Body of pancreas (tissue), 4 donors: ENCODE results near the gene UST.

Experiments
- POLR2A ChIP-seq, 3 donors: fragments of 450-650 bp; IDR thresholded peaks; one replicate each; pipeline ENCODE4 v1.6.1; 2016; ENCODE audit warnings: antibody characterized with exemption in 3 of 3, mild to moderate bottlenecking in 2 of 3
- TF ChIP-seq, protein P1 (sequence below), 7 experiments: fragments of 450-650 bp in 4 of 7; fragments of 200-600 bp in 3 of 7; sonication (generic) in 3 of 7; IDR thresholded peaks; one replicate each; pipeline ENCODE4 v1.5.1; 2016 to 2019; ENCODE audit warnings: antibody characterized with exemption in 7 of 7

- TF ChIP-seq, protein P1, sequence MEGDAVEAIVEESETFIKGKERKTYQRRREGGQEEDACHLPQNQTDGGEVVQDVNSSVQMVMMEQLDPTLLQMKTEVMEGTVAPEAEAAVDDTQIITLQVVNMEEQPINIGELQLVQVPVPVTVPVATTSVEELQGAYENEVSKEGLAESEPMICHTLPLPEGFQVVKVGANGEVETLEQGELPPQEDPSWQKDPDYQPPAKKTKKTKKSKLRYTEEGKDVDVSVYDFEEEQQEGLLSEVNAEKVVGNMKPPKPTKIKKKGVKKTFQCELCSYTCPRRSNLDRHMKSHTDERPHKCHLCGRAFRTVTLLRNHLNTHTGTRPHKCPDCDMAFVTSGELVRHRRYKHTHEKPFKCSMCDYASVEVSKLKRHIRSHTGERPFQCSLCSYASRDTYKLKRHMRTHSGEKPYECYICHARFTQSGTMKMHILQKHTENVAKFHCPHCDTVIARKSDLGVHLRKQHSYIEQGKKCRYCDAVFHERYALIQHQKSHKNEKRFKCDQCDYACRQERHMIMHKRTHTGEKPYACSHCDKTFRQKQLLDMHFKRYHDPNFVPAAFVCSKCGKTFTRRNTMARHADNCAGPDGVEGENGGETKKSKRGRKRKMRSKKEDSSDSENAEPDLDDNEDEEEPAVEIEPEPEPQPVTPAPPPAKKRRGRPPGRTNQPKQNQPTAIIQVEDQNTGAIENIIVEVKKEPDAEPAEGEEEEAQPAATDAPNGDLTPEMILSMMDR (IDR thresholded peaks at IDR 0.05): peak in 2 of 7 experiments; percentile 9 to 16
- TF ChIP-seq POLR2A (IDR thresholded peaks at IDR 0.05): no peak
These were observed 296.8 kb downstream of the UST start for GRCh38 chr6:149043476-149044130.
